Activated B cell treated with CpG ODN at 0.5 μM for 24 hours (primary cell): ENCODE results near the gene SART3. TPM values are rescaled to one million over a fixed set of nuclear protein-coding genes. Genes with fewer than 3 reads are reported as not detected.

Experiments used
- ATAC-seq: fragments of 200-7000 bp; cut with Tn5 transposase; one replicate; pipeline ENCODE4 v1.10.0; 2021; ENCODE audit warnings: low read depth, mild to moderate bottlenecking, moderate library complexity
- CTCF ChIA-PET: fragments of 350-600 bp; sonication (Branson Sonifier 250); formaldehyde crosslinking; loops from one replicate; lab custom pipeline; 2021; ENCODE audit warnings: antibody characterized with exemption; lab: Charles Lee
- POLR2A ChIA-PET: fragments of 350-600 bp; sonication (Branson Sonifier 250); formaldehyde crosslinking; loops from one replicate; lab custom pipeline; 2021; ENCODE audit warnings: antibody characterized with exemption; lab: Charles Lee
- DNase-seq: peaks from one replicate; pipeline ENCODE4 v3.0.0; 2022
- H3K27ac Mint-ChIP-seq: one replicate; pipeline ENCODE4 v1.8.0; 2020; ENCODE audit warnings: mixed read lengths
- H3K27me3 Mint-ChIP-seq: one replicate; pipeline ENCODE4 v1.8.0; 2021; ENCODE audit warnings: mixed read lengths
- H3K36me3 Mint-ChIP-seq: one replicate; pipeline ENCODE4 v1.8.0; 2021; ENCODE audit warnings: low read depth, mixed read lengths
- H3K4me1 Mint-ChIP-seq: one replicate; pipeline ENCODE4 v1.8.0; 2021; ENCODE audit warnings: mixed read lengths
- H3K4me3 Mint-ChIP-seq: one replicate; pipeline ENCODE4 v1.8.0; 2020; ENCODE audit warnings: mild to moderate bottlenecking, mixed read lengths
- H3K9me3 Mint-ChIP-seq: one replicate; pipeline ENCODE4 v1.8.0; 2020; ENCODE audit warnings: mixed read lengths
- intact Hi-C: fragments of 100-400 bp; cut with micrococcal nuclease; formaldehyde crosslinking; loops from one replicate; pipeline ENCODE4 v1.15.1; 2024
- total RNA-seq: library from RNA; stranded (reverse); gene quantifications from 2 replicates; pipeline ENCODE4 v1.2.3, GENCODE V29; 2022
- TF ChIP-seq, protein P1 (sequence below): fragments of 200-600 bp; IDR thresholded peaks from one replicate; pipeline ENCODE4 v1.8.0; 2022; ENCODE audit warnings: antibody characterized with exemption, mild to moderate bottlenecking

Gene SART3
- total RNA-seq, 1 donor from 2014 or later: 107 TPM

- TF ChIP-seq, protein P1, sequence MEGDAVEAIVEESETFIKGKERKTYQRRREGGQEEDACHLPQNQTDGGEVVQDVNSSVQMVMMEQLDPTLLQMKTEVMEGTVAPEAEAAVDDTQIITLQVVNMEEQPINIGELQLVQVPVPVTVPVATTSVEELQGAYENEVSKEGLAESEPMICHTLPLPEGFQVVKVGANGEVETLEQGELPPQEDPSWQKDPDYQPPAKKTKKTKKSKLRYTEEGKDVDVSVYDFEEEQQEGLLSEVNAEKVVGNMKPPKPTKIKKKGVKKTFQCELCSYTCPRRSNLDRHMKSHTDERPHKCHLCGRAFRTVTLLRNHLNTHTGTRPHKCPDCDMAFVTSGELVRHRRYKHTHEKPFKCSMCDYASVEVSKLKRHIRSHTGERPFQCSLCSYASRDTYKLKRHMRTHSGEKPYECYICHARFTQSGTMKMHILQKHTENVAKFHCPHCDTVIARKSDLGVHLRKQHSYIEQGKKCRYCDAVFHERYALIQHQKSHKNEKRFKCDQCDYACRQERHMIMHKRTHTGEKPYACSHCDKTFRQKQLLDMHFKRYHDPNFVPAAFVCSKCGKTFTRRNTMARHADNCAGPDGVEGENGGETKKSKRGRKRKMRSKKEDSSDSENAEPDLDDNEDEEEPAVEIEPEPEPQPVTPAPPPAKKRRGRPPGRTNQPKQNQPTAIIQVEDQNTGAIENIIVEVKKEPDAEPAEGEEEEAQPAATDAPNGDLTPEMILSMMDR: no peak
- H3K27ac Mint-ChIP-seq: no peak overlapping the region
- no peaks in the 10 kb centered on the region for H3K4me1 Mint-ChIP-seq
- peaks cover 6% of the 10 kb centered on the region for H3K9me3 Mint-ChIP-seq
- no peak overlapping the region for H3K4me3 Mint-ChIP-seq
- intact Hi-C loops: no loop called here
- POLR2A ChIA-PET: interaction anchor here (0.7 kb wide), 1 partner anchor 570 kb away, joined by 3 read pairs; no protein-coding TSS in a partner anchor
- CTCF ChIA-PET: no interaction called here
- DNase-seq (no peak), ATAC-seq (no peak)
- peaks cover 23% of the 10 kb centered on the region for H3K27me3 Mint-ChIP-seq
- no peaks in the 10 kb centered on the region for H3K36me3 Mint-ChIP-seq
Measured at GRCh38 chr12:108483213-108484059, 77.5 kb downstream of the SART3 start.

DNA sequence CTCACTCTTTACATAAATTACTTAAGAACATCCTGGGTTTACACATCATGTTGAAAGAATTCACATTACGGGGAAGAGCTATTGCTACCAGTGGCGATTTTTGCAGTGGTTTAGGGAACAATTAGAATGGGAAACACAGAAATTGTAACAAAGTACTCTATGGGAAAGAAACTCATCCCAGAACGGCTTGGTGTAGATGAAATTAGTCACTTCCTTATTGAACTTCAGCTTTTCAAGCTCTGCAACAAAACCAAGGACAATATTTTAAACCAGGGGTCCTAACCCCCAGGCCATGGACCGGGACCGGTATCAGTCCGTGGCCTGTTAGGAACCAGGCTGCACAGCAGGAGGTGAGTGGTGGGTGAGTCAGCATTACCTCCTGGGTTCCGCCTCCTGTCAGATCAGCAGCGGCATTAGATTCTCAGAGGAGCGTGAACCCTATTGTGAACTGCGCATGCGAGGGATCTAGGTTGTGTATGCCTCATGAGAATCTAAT lies 78.2 kb downstream of the SART3 start:
- POLR2A ChIA-PET: interaction anchor here (0.7 kb wide), 1 partner anchor 570 kb away, joined by 3 read pairs; no protein-coding TSS in a partner anchor
- ATAC-seq (no peak), DNase-seq (no peak)
- CTCF ChIA-PET: no interaction called here
- Mint-ChIP-seq H3K4me3 (no peak overlapping the region), H3K27me3 (peaks cover 17% of the 10 kb centered on the region), H3K4me1 (no peaks in the 10 kb centered on the region), H3K36me3 (no peaks in the 10 kb centered on the region), H3K9me3 (peaks cover 6% of the 10 kb centered on the region), H3K27ac (no peak overlapping the region)
- intact Hi-C loops: no loop called here
- TF ChIP-seq, protein P1: no peak

- no peak overlapping the region for H3K27ac Mint-ChIP-seq
- H3K4me1 Mint-ChIP-seq: no peaks in the 10 kb centered on the region
- ATAC-seq (no peak), DNase-seq (no peak)
- TF ChIP-seq, protein P1: no peak
- H3K9me3 Mint-ChIP-seq: no peaks in the 10 kb centered on the region
- H3K36me3 Mint-ChIP-seq: no peaks in the 10 kb centered on the region
- H3K27me3 Mint-ChIP-seq: peaks cover 14% of the 10 kb centered on the region
- H3K4me3 Mint-ChIP-seq: no peak overlapping the region
- intact Hi-C loops: no loop called here
- POLR2A ChIA-PET: no interaction called here
- CTCF ChIA-PET: no interaction called here
Measured at GRCh38 chr12:108479364-108480070, 81.5 kb downstream of the SART3 start.

GRCh38 chr12:108478611-108479206 lies 82.3 kb downstream of the SART3 start:
- intact Hi-C loops: no loop called here
- H3K4me1 Mint-ChIP-seq: no peaks in the 10 kb centered on the region
- no peak overlapping the region for H3K27ac Mint-ChIP-seq
- no peak overlapping the region for H3K4me3 Mint-ChIP-seq
- no peaks in the 10 kb centered on the region for H3K9me3 Mint-ChIP-seq
- H3K36me3 Mint-ChIP-seq: no peaks in the 10 kb centered on the region
- peaks cover 14% of the 10 kb centered on the region for H3K27me3 Mint-ChIP-seq
- CTCF ChIA-PET: no interaction called here
- ATAC-seq (no peak), DNase-seq (no peak)
- TF ChIP-seq, protein P1: no peak
- POLR2A ChIA-PET: no interaction called here

GRCh38 chr12:108477881-108478259 lies 83.1 kb downstream of the SART3 start:
- no peak overlapping the region for H3K4me3 Mint-ChIP-seq
- H3K9me3 Mint-ChIP-seq: no peaks in the 10 kb centered on the region
- POLR2A ChIA-PET: no interaction called here
- H3K36me3 Mint-ChIP-seq: no peaks in the 10 kb centered on the region
- TF ChIP-seq, protein P1: no peak
- CTCF ChIA-PET: no interaction called here
- DNase-seq (no peak), ATAC-seq (no peak)
- intact Hi-C loops: no loop called here
- H3K27me3 Mint-ChIP-seq: peaks cover 13% of the 10 kb centered on the region
- no peaks in the 10 kb centered on the region for H3K4me1 Mint-ChIP-seq
- H3K27ac Mint-ChIP-seq: no peak overlapping the region
